GM19240 (cell line): Measurements from ENCODE around the gene SFXN4.
"Not testable (repeated sequence)": the region's sequence is repeated elsewhere in the genome, so short reads cannot be mapped to it uniquely, and the experiment has no call there.

Experiments used
- DNase-seq: peaks from one replicate; pipeline ENCODE4 v3.0.0; 2011; ENCODE audit warnings: low spot score; ENCODE audit not compliant: insufficient read length

The SFXN4 gene

DNA sequence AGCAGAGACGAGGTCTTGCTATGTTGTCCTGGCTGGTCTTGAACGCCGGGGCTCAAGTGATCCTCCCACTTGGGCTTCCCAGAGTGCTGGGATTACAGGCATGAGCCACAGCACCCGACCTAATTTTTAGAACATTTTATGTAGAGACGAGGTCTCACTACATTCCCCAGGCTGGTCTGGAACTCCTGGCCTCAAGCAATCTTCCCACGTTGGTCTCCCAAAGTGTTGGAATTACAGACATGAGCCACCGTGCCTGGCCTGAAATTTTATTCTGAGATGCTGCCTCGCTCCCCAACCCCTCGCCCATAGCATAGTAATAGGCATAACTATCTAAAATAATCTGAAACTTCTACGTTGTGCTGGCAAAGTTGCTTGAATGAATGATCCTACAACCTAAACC is 21.9 kb downstream of the SFXN4 start:
- no peak for DNase-seq

GRCh38 chr10:119140603-119141245 is 24.8 kb downstream of the SFXN4 start:
- DNase-seq = no peak

DNA sequence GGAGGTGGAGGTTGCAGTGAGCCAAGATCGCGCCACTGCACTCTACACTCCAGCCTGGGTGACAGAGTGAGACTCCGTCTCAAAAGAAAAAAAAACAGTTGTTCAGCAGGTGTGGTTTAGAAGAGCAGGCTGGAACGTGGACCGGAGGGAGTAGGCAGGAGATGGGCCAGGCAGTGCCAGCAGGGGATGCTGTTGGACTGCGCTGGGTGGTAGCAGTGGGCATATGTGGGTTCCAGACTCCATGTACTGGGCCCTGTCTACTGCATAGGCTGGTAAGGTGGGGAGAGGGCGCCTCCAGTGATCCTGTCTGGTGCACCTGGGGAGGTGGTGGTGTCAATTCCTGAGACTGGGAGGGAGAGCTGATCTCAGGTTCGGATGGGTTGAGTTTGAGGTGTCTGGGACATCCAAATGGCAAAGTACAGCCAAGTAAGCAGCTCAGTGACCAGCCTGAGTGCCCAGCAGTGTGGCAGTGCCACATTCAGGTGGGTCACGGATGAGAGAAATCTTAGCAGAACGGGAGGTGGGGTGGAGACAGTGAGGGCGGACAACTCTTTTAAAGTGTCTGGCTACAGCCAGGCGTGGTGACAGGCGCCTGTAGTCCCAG is 25.9 kb downstream of the SFXN4 start:
- DNase-seq = no peak

- no peak for DNase-seq
These were observed 26.9 kb downstream of the SFXN4 start for GRCh38 chr10:119138346-119139306.

- not testable (repeated sequence) for DNase-seq
These were observed 27.6 kb downstream of the SFXN4 start for GRCh38 chr10:119137878-119138277.

DNA sequence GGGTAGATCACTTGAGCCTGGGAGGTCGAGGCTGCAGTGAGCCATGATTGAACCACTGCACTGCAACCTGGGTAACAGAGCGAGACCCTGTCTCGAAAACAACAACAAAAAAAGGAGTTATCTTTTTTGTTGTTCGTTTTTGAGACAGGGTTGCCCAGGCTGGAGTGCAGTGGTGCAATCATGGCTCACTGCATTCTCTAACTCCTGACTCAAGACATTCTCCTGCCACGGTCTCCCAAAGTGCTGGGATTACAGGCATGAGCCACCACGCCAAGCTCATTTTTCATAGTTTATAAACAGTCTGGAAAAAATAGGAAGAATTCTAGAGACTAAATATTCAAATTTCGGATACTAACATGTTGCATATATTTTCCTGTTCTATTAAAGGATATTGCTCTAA is 29.4 kb downstream of the SFXN4 start:
- DNase-seq = no peak

GRCh38 chr10:119135513-119135881 is 30.0 kb downstream of the SFXN4 start:
- DNase-seq = no peak

- no peak for DNase-seq
These were observed 31.6 kb downstream of the SFXN4 start for GRCh38 chr10:119133949-119134348.

- DNase-seq = no peak
These were observed 32.8 kb downstream of the SFXN4 start for GRCh38 chr10:119132521-119133345.

DNA sequence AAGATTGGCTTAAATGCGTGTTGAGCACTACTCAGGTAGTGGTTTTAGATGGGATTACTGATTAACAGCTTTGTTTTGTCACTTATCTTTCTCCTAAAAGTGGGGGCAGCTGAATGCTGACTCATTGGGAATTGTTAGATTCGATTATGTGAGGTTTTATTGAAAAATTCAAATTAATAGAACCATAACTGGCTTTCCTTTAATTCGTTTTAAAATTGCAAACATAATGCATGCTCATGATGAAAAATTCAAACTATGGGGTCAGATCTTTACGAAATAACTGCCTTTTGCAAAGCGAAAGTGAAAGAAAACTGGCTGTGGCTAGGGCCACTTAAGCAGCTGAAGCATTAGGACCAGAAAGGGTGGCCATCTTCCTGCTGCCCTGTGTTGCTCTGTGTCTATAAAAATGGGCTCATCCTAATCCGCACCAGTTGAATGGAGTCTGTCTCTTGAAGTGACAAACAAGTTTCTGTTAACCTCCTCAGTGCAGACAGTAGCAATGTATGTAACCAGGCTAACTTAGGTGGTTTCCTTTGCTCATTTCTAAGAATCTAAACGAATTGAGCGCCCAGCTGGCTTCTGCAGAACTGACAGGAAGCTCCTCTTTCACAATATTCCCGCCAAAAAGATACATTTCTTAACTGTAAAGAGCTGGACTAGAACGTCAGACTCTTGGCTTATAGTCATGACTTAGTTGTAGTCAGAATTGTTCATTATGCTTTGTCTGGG is 33.8 kb downstream of the SFXN4 start:
- DNase-seq = peak; percentile 25

- DNase-seq = no peak
These were observed 35.8 kb downstream of the SFXN4 start for GRCh38 chr10:119129721-119130120.

- no peak for DNase-seq
These were observed 39.6 kb downstream of the SFXN4 start for GRCh38 chr10:119125942-119126341.

DNA sequence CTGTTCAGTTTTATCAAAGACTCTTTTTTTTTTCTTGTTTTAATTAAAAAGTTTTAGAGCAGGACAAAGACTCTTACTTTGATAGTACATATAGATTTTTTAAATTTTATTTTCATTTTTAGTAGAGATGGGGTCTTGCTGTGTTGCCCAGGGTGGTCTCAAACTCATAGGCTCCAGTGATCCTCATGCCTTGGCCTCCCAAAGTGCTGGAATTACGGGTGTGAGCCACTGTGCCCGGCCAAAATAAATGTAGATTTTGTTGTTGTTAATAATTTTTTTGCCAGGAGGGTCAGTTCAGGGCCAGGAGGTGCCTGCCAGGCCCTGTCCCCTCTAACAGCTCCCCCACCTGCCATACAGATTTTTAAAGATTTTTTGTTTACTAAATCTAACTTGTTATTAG is 44.6 kb downstream of the SFXN4 start:
- DNase-seq = no peak

DNA sequence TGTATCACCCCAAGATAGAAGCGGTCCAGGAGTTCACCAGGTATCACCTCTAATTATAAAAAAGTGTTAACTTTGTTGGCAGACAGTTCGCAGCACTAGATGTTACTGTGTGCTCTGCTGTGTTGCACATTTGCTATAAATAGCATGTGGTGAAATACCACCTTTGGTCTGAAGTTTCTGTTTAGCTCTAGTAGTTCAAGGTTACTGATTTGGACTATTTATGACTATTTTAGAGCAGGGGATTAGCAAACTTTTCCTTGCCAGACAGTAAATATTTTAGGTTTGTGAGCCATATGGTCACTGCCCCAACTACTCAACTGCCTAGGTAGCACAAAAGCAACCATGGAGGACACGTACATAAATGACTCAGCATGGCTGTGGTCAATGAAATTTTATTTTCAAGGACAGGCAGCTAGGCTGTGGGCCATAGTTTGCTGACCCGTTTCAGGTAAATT is 45.1 kb downstream of the SFXN4 start:
- peak; percentile 24 for DNase-seq

DNA sequence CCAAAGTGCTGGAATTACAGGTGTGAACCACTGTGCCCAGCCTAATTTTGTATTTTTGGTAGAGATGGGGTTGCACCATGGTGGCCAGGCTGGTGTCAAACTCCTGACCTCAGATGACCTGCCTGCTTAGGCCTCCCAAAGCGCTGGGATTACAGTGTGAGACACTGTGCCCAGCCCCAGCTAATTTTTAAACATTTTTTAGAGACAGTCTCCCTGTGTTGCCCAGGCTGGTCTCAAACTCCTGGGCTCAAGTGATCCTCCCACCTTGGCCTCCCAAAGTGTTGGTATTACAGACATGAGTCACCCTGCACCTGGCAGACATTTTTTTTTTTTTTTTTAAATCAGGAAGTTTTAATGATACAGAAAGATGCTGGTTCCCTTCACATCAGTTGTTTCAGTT is 46.1 kb downstream of the SFXN4 start:
- DNase-seq = no peak

GRCh38 chr10:119118231-119118630 is 47.3 kb downstream of the SFXN4 start:
- no peak for DNase-seq

DNA sequence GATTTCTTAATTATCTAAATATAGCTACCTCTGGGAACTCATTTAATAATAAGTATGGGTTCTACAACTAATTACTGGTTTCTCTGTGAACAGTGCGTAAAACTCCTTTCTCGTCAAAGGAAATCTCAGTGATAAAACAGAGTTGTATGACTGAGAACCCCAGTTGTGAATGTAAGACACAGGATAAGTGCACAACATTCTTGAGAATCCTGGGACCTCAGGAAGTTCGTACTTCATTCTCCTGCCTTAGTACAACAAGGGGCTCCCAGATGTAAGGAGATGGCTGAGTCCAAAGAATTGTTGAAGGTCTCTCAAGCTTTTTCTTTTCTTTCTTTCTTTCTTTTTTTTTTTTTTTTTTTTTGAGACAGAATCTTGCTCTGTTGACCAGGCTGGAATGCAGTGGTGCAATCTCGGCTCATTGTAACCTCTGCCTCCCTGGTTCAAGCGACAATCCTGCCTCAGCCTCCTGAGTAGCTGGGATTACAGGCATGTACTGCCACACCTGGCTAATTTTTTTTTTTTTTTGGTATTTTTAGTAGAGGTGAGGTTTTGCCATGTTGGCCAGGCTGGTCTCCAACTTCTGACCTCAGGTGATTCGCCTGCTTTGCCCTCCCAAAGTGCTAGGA is 49.1 kb downstream of the SFXN4 start:
- DNase-seq = no peak

GRCh38 chr10:119115926-119116325 is 49.6 kb downstream of the SFXN4 start:
- DNase-seq = no peak

GRCh38 chr10:119113751-119114732 is 51.5 kb downstream of the SFXN4 start:
- DNase-seq = no peak
